SK-N-SH (cell line): ENCODE data around the gene PPP1R9A.

Source experiments
- CTCF ChIP-seq: fragments of 200-600 bp; sonication (generic); IDR thresholded peaks from 2 replicates; pipeline ENCODE4 v1.6.1; 2017; ENCODE audit warnings: antibody characterized with exemption, mild to moderate bottlenecking, moderate library complexity
- EP300 ChIP-seq, 2 experiments: IDR thresholded peaks; 2 replicates each; pipeline versions ENCODE4 v1.4.0 to v1.6.1; 2012; ENCODE audit warnings: borderline replicate concordance in 1 of 2, low read depth in 1 of 2, low read length in 1 of 2
- EZH2phosphoT487 ChIP-seq: fragments of 200-600 bp; sonication (generic); IDR thresholded peaks from 2 replicates; pipeline ENCODE4 v1.6.1; 2017; ENCODE audit warnings: low read depth, mixed run types, mild to moderate bottlenecking, antibody characterized with exemption, moderate library complexity, borderline replicate concordance
- FOSL2 ChIP-seq: IDR thresholded peaks from 2 replicates; pipeline ENCODE4 v1.4.0; 2012; ENCODE audit warnings: low read depth, mild to moderate bottlenecking, moderate library complexity, borderline replicate concordance
- GABPA ChIP-seq: IDR thresholded peaks from 2 replicates; pipeline ENCODE4 v1.4.0; 2012; ENCODE audit warnings: low read depth, mild to moderate bottlenecking
- POLR2AphosphoS5 ChIP-seq: IDR thresholded peaks from 2 replicates; pipeline ENCODE4 v1.6.1; 2012; ENCODE audit warnings: low read depth, low read length
- REST ChIP-seq: IDR thresholded peaks from 2 replicates; pipeline ENCODE4 v1.6.1; 2012; ENCODE audit warnings: mild to moderate bottlenecking, low read depth, low read length, moderate library complexity
- TAF1 ChIP-seq: IDR thresholded peaks from 2 replicates; pipeline ENCODE4 v1.6.1; 2012; ENCODE audit warnings: low read depth, mild to moderate bottlenecking, low read length, moderate library complexity, borderline replicate concordance
- USF1 ChIP-seq: IDR thresholded peaks from 2 replicates; pipeline ENCODE4 v1.4.0; 2012; ENCODE audit warnings: low read depth, borderline replicate concordance
- USF2 ChIP-seq: fragments of 150-350 bp; IDR thresholded peaks from 2 replicates; pipeline ENCODE4 v1.6.1; 2017; ENCODE audit warnings: antibody characterized with exemption, low read length, low read depth, borderline replicate concordance
- ZBTB33 ChIP-seq: IDR thresholded peaks from 2 replicates; pipeline ENCODE4 v1.4.0; 2012; ENCODE audit warnings: low read depth, borderline replicate concordance

GRCh38 chr7:94874036-94874785 lies 33.2 kb upstream of the PPP1R9A start:
- TF ChIP-seq REST (no peak), EZH2phosphoT487 (no peak), CTCF (no peak), FOSL2 (no peak), GABPA (no peak), ZBTB33 (no peak), USF1 (no peak), TAF1 (no peak), POLR2AphosphoS5 (no peak), EP300 (IDR thresholded peaks at IDR 0.05; ENCODE audit: borderline replicate concordance in 1 of 2, low read depth in 1 of 2, low read length in 1 of 2) (no peak), USF2 (no peak)
